C4-2B (cell line): ENCODE results near the gene POU5F2.

Source experiments
- ZFX ChIP-seq: fragments of 450-650 bp; IDR thresholded peaks from 2 replicates; pipeline ENCODE4 v1.6.1; 2017
- TF ChIP-seq, protein P1 (sequence below): fragments of 450-650 bp; conservative IDR thresholded peaks from 2 replicates; pipeline ENCODE4 v1.5.1; 2017; ENCODE audit warnings: mild to moderate bottlenecking

DNA sequence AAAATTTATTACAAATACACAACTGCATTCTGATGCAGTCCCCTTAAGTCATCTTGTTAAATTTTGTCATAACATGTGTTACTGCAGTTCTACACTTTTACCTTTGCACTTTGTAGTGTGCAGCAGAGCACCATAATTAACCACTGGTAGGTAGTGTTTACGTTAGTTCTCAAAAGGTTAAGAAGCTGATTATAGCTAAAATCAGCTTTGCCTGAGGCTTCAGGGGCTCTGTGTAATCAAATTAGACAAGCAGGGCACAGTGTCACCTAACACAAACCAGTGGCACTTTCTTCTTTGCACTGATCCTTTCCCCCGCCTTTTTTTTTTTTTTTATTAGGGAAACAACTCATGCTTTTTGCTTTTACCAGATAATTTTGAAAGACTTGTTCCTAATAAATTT, 26.1 kb downstream of the POU5F2 start:
- TF ChIP-seq, protein P1, sequence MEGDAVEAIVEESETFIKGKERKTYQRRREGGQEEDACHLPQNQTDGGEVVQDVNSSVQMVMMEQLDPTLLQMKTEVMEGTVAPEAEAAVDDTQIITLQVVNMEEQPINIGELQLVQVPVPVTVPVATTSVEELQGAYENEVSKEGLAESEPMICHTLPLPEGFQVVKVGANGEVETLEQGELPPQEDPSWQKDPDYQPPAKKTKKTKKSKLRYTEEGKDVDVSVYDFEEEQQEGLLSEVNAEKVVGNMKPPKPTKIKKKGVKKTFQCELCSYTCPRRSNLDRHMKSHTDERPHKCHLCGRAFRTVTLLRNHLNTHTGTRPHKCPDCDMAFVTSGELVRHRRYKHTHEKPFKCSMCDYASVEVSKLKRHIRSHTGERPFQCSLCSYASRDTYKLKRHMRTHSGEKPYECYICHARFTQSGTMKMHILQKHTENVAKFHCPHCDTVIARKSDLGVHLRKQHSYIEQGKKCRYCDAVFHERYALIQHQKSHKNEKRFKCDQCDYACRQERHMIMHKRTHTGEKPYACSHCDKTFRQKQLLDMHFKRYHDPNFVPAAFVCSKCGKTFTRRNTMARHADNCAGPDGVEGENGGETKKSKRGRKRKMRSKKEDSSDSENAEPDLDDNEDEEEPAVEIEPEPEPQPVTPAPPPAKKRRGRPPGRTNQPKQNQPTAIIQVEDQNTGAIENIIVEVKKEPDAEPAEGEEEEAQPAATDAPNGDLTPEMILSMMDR, result no peak
- TF ChIP-seq ZFX, result no peak
